ENCODE measurements around the gene SLC5A9. TPM values are rescaled to one million over a fixed set of nuclear protein-coding genes. Genes with fewer than 3 reads are reported as not detected.

SLC5A9 gene
- total and polyA plus RNA-seq, 2 of the 4 experiments (the other 2 are of a cell fraction), result not detected

DNA sequence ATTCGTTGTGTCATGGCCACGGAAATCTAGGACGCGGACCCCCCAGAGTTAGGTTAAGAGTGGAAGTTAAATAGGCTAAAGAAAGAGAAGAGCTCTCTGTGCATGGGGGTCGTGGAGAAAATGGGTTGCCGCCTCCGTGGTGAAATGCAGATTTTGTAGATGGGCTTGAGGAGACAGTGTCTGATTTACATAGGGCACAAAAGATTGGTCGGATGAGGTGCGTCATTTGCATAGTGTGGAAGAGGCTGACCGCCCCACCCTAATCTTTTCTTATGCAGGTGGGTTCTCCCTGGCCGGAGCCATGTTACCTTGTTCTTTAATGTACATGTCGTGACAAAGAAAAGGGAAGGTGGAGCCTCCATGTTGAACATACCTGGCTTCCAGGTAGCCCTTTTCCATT, 14.3 kb upstream of the SLC5A9 start:
- WGBS, 2 experiments (ENCODE audit: extremely low coverage in 2 of 2, insufficient read length in 1 of 2), result 95% methylated on average over 3 of the region's 12 CpGs; no CpG with 5 or more reads in 1 of the 2 experiments
- Histone ChIP-seq H3K27me3 (ENCODE audit: control insufficient read depth, insufficient read depth, low read length) (no peaks in the 10 kb centered on the region), H2AFZ (replicated peaks; ENCODE audit: low read length, poor library complexity) (no peak overlapping the region), H2BK20ac (ENCODE audit: low read depth, low read length) (no peak overlapping the region), H3K4me3 (ENCODE audit: insufficient read depth, low read depth, low read length) (no peak overlapping the region), H3K36me3 (ENCODE audit: control insufficient read depth, insufficient read depth, low read length) (no peaks in the 10 kb centered on the region), H3K14ac (replicated peaks; ENCODE audit: low read depth, low read length) (no peak overlapping the region), H2BK120ac (ENCODE audit: low read depth, low read length) (no peak overlapping the region), H4K91ac (ENCODE audit: insufficient read depth, low read depth, low read length) (no peak overlapping the region), H3K23ac (ENCODE audit: low read depth, low read length) (no peak overlapping the region), H4K5ac (ENCODE audit: low read depth, low read length) (no peak overlapping the region), H3K9me1 (ENCODE audit: insufficient read depth, low read length) (no peaks in the 10 kb centered on the region), H3K4me2 (ENCODE audit: low read depth, low read length) (no peak overlapping the region), H3K9me3 (ENCODE audit: control insufficient read depth, insufficient read depth, low read length) (no peaks in the 10 kb centered on the region), H3K79me1 (ENCODE audit: low read depth in 1 of 2, low read length in 2 of 2) (no peaks in the 10 kb centered on the region), H3K4ac (ENCODE audit: low read depth, low read length) (no peak overlapping the region), H3K56ac (ENCODE audit: extremely low read depth, insufficient read depth, low read length) (no peak overlapping the region), H2AK5ac (ENCODE audit: low read depth, low read length) (no peak overlapping the region), H2BK15ac (ENCODE audit: low read depth, low read length) (no peak overlapping the region), H4K20me1 (ENCODE audit: insufficient read depth, low read length) (no peaks in the 10 kb centered on the region), H4K8ac (ENCODE audit: low read depth in 2 of 2, low read length in 2 of 2) (no peak overlapping the region), H2BK5ac (ENCODE audit: low read depth, low read length, poor library complexity, severe bottlenecking) (no peak overlapping the region), H3K27ac (ENCODE audit: insufficient read depth, low read length) (no peak overlapping the region), H2AK9ac (replicated peaks; ENCODE audit: low read depth, low read length, poor library complexity) (no peak overlapping the region), H3K18ac (ENCODE audit: low read depth, low read length) (no peak overlapping the region), H3K4me1 (ENCODE audit: control insufficient read depth, insufficient read depth, low read length) (no peaks in the 10 kb centered on the region), H3K9ac (ENCODE audit: low read depth, low read length) (no peak overlapping the region)
- TF ChIP-seq RAD21 (IDR thresholded peaks at IDR 0.05; ENCODE audit: low read length) (no peak), MXI1 (IDR thresholded peaks at IDR 0.05; ENCODE audit: borderline replicate concordance, low read depth, low read length) (no peak), BHLHE40 (IDR thresholded peaks at IDR 0.05; ENCODE audit: low read depth, low read length) (no peak), MAFK (IDR thresholded peaks at IDR 0.05; ENCODE audit: low read depth, low read length) (no peak), NFE2L2 (IDR thresholded peaks at IDR 0.05; ENCODE audit: low read depth, low read length) (no peak), RCOR1 (IDR thresholded peaks at IDR 0.05; ENCODE audit: insufficient replicate concordance, low read length) (no peak), MAZ (IDR thresholded peaks at IDR 0.05; ENCODE audit: borderline replicate concordance, low read depth, low read length) (no peak), POLR2A (IDR thresholded peaks at IDR 0.05; ENCODE audit: low read depth, low read length) (no peak)
- TF ChIP-seq, protein P1, sequence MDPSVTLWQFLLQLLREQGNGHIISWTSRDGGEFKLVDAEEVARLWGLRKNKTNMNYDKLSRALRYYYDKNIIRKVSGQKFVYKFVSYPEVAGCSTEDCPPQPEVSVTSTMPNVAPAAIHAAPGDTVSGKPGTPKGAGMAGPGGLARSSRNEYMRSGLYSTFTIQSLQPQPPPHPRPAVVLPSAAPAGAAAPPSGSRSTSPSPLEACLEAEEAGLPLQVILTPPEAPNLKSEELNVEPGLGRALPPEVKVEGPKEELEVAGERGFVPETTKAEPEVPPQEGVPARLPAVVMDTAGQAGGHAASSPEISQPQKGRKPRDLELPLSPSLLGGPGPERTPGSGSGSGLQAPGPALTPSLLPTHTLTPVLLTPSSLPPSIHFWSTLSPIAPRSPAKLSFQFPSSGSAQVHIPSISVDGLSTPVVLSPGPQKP (IDR thresholded peaks at IDR 0.05; ENCODE audit: borderline replicate concordance, low read depth, low read length), result no peak
- TF ChIP-seq, protein P2, sequence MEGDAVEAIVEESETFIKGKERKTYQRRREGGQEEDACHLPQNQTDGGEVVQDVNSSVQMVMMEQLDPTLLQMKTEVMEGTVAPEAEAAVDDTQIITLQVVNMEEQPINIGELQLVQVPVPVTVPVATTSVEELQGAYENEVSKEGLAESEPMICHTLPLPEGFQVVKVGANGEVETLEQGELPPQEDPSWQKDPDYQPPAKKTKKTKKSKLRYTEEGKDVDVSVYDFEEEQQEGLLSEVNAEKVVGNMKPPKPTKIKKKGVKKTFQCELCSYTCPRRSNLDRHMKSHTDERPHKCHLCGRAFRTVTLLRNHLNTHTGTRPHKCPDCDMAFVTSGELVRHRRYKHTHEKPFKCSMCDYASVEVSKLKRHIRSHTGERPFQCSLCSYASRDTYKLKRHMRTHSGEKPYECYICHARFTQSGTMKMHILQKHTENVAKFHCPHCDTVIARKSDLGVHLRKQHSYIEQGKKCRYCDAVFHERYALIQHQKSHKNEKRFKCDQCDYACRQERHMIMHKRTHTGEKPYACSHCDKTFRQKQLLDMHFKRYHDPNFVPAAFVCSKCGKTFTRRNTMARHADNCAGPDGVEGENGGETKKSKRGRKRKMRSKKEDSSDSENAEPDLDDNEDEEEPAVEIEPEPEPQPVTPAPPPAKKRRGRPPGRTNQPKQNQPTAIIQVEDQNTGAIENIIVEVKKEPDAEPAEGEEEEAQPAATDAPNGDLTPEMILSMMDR (conservative IDR thresholded peaks at IDR 0.05; ENCODE audit: low read depth, low read length), result no peak
- TF ChIP-seq, protein P3, sequence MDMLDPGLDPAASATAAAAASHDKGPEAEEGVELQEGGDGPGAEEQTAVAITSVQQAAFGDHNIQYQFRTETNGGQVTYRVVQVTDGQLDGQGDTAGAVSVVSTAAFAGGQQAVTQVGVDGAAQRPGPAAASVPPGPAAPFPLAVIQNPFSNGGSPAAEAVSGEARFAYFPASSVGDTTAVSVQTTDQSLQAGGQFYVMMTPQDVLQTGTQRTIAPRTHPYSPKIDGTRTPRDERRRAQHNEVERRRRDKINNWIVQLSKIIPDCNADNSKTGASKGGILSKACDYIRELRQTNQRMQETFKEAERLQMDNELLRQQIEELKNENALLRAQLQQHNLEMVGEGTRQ (IDR thresholded peaks at IDR 0.05; ENCODE audit: low read depth, low read length), result no peak
- dilution Hi-C loops (cut with HindIII; ENCODE audit: low sequenced_read_pairs, unreplicated experiment), result no loop called here
- ChIA-PET POLR2A (ENCODE audit: unreplicated experiment) (no interaction called here), CTCF (no interaction called here)
- no TSS peak for BruUV-seq (replicated peaks)
- intact Hi-C loops (cut with micrococcal nuclease), result loop anchor here (10.0 kb wide), 1 partner anchor 213 kb away; the partner anchor contains the start of gene TRABD2B
- ATAC-seq (ENCODE audit: low read depth) (no peak), DNase-seq (no peak)
- in situ Hi-C loops (cut with MboI; ENCODE audit: low sequenced_read_pairs), result loop anchor here (10.0 kb wide), 1 partner anchor 103 kb away; no protein-coding TSS in a partner anchor
